Natural killer cell (primary cell): ENCODE measurements around the gene AFG3L2. TPM values are rescaled to one million over a fixed set of nuclear protein-coding genes. Genes with fewer than 3 reads are reported as not detected.

ENCODE experiments used
- ATAC-seq, 3 donors: fragments of 150-1000 bp in 2 of 3; fragments of 200-7000 bp in 1 of 3; cut with Tn5 transposase; 1 replicate in 1 of 3; 2 replicates in 2 of 3; pipeline ENCODE4 v1.10.0; 2021; ENCODE audit warnings: mild to moderate bottlenecking in 2 of 3, moderate library complexity in 2 of 3
- DNase-seq, 2 donors: peaks; one replicate each; pipeline versions ENCODE4 v3.0.0 to v3.0.0-alpha.2; 2013 to 2021; ENCODE audit warnings: mixed read lengths in 1 of 2
- H3K27ac ChIP-seq: one replicate; pipeline ENCODE4 v1.5.1; 2013; ENCODE audit warnings: mild to moderate bottlenecking, low read length
- H3K27me3 ChIP-seq: one replicate; pipeline ENCODE4 v1.6.1; 2013; ENCODE audit warnings: low read length; ENCODE audit not compliant: control insufficient read depth, insufficient read depth
- H3K36me3 ChIP-seq: one replicate; pipeline ENCODE4 v1.6.1; 2013; ENCODE audit warnings: low read length; ENCODE audit not compliant: control insufficient read depth, insufficient read depth
- H3K4me1 ChIP-seq: one replicate; pipeline ENCODE4 v1.6.1; 2013; ENCODE audit warnings: low read length; ENCODE audit not compliant: control insufficient read depth, insufficient read depth
- H3K4me3 ChIP-seq: one replicate; pipeline ENCODE4 v1.5.1; 2013; ENCODE audit warnings: low read length
- H3K9me3 ChIP-seq: one replicate; pipeline ENCODE4 v1.6.1; 2013; ENCODE audit warnings: low read length; ENCODE audit not compliant: control insufficient read depth, insufficient read depth
- H3K27ac Mint-ChIP-seq, 2 donors: one replicate each; pipeline ENCODE4 v1.8.0; 2022; ENCODE audit warnings: mild to moderate bottlenecking in 2 of 2, mixed read lengths in 2 of 2, moderate library complexity in 1 of 2
- H3K27me3 Mint-ChIP-seq, 2 donors: one replicate each; pipeline ENCODE4 v1.8.0; 2022; ENCODE audit warnings: low read depth in 2 of 2, mixed read lengths in 2 of 2
- H3K36me3 Mint-ChIP-seq: one replicate; pipeline ENCODE4 v1.8.0; 2022; ENCODE audit warnings: mixed read lengths
- H3K4me1 Mint-ChIP-seq, 2 donors: one replicate each; pipeline ENCODE4 v1.8.0; 2022; ENCODE audit warnings: mixed read lengths in 2 of 2
- H3K4me3 Mint-ChIP-seq: one replicate; pipeline ENCODE4 v1.8.0; 2022; ENCODE audit warnings: mild to moderate bottlenecking, moderate library complexity, mixed read lengths
- H3K9me3 Mint-ChIP-seq, 2 donors: one replicate each; pipeline ENCODE4 v1.8.0; 2022; ENCODE audit warnings: mixed read lengths in 2 of 2
- CTCF ChIP-seq: fragments of 200-600 bp; IDR thresholded peaks from one replicate; pipeline ENCODE4 v1.8.0; 2022; ENCODE audit warnings: antibody characterized with exemption
- WGBS: methylation state at CpG from one replicate; pipeline ENCODE4 v1.1.7; 2013; ENCODE audit warnings: missing lambda C conversion rate; ENCODE audit not compliant: insufficient coverage; 5-methylcytosine and 5-hydroxymethylcytosine counted together
- intact Hi-C: fragments of 100-400 bp; cut with micrococcal nuclease; formaldehyde crosslinking; loops from one replicate; pipeline ENCODE4 v1.14.2; 2022
- total RNA-seq, 4 donors: library from RNA; stranded (reverse); fragments of 120-200 nt in 1 of 4; gene quantifications; one replicate each; pipeline versions ENCODE4 v1.2.3 to v1.2.4, GENCODE V29; 2013 to 2022

Gene AFG3L2
- total RNA-seq, 3 donors from 2014 or later (not counting 1 experiment from before 2014, with no cell fraction given) = 31.9 to 36.4 (median 35.9) TPM

- Mint-ChIP-seq H3K4me3 (no peak overlapping the region), H3K36me3 (no peaks in the 10 kb centered on the region), H3K9me3 (no peaks in the 10 kb centered on the region), H3K27me3 (peaks cover 38 to 41% of the 10 kb centered on the region in 2 donors), H3K27ac (no peak overlapping the region), H3K4me1 (peaks cover 6 to 10% of the 10 kb centered on the region in 2 donors)
- Histone ChIP-seq H3K27me3 (peaks cover 17% of the 10 kb centered on the region), H3K36me3 (no peaks in the 10 kb centered on the region), H3K4me3 (no peak overlapping the region), H3K27ac (no peak overlapping the region), H3K9me3 (no peaks in the 10 kb centered on the region), H3K4me1 (peaks cover 13% of the 10 kb centered on the region)
- DNase-seq (no peak), ATAC-seq (no peak)
- 92% methylated on average over 9 of the region's 12 CpGs for WGBS
- no peak for TF ChIP-seq CTCF
- intact Hi-C loops = no loop called here
These were observed 71.8 kb downstream of the AFG3L2 start for GRCh38 chr18:12305211-12305610.

GRCh38 chr18:12304351-12305210 is 72.4 kb downstream of the AFG3L2 start:
- ATAC-seq (no peak), DNase-seq (no peak)
- no peak overlapping the region for H3K4me3 ChIP-seq
- peaks cover 6 to 10% of the 10 kb centered on the region in 2 donors for H3K4me1 Mint-ChIP-seq
- H3K27me3 Mint-ChIP-seq = peaks cover 34 to 42% of the 10 kb centered on the region in 2 donors
- H3K27ac ChIP-seq = no peak overlapping the region
- no peak overlapping the region for H3K4me3 Mint-ChIP-seq
- H3K36me3 Mint-ChIP-seq = no peaks in the 10 kb centered on the region
- no peaks in the 10 kb centered on the region for H3K9me3 ChIP-seq
- peaks cover 15% of the 10 kb centered on the region for H3K27me3 ChIP-seq
- no peaks in the 10 kb centered on the region for H3K9me3 Mint-ChIP-seq
- 83% methylated on average over 19 of the region's 19 CpGs for WGBS
- H3K27ac Mint-ChIP-seq = no peak overlapping the region
- intact Hi-C loops = no loop called here
- TF ChIP-seq CTCF = no peak
- H3K4me1 ChIP-seq = peaks cover 13% of the 10 kb centered on the region
- H3K36me3 ChIP-seq = no peaks in the 10 kb centered on the region

GRCh38 chr18:12302391-12303147 is 74.5 kb downstream of the AFG3L2 start:
- WGBS = 93% methylated on average over 13 of the region's 14 CpGs
- Histone ChIP-seq H3K27ac (no peak overlapping the region), H3K4me1 (peaks cover 9% of the 10 kb centered on the region), H3K9me3 (no peaks in the 10 kb centered on the region), H3K4me3 (no peak overlapping the region), H3K36me3 (no peaks in the 10 kb centered on the region), H3K27me3 (peaks cover 7% of the 10 kb centered on the region)
- peaks cover 28 to 41% of the 10 kb centered on the region in 2 donors for H3K27me3 Mint-ChIP-seq
- no peaks in the 10 kb centered on the region for H3K36me3 Mint-ChIP-seq
- ATAC-seq = no peak
- H3K9me3 Mint-ChIP-seq = no peaks in the 10 kb centered on the region
- H3K4me1 Mint-ChIP-seq = peaks cover 6 to 10% of the 10 kb centered on the region in 2 donors
- intact Hi-C loops = no loop called here
- DNase-seq = no peak
- no peak for TF ChIP-seq CTCF
- H3K4me3 Mint-ChIP-seq = no peak overlapping the region
- H3K27ac Mint-ChIP-seq = no peak overlapping the region
